Activated naive CD8-positive, alpha-beta T cell treated with anti-CD3 and anti-CD28 coated beads for 36 hours (primary cell): ENCODE data around the gene ISG20L2. TPM values are rescaled to one million over a fixed set of nuclear protein-coding genes. Genes with fewer than 3 reads are reported as not detected.

Experiments
- DNase-seq: peaks from one replicate; pipeline ENCODE4 v3.0.0; 2021
- H3K27ac Mint-ChIP-seq: one replicate; pipeline ENCODE4 v1.8.0; 2022; ENCODE audit warnings: mild to moderate bottlenecking, moderate library complexity, mixed read lengths
- H3K27me3 Mint-ChIP-seq: one replicate; pipeline ENCODE4 v1.8.0; 2022; ENCODE audit warnings: mild to moderate bottlenecking, mixed read lengths
- H3K36me3 Mint-ChIP-seq: one replicate; pipeline ENCODE4 v1.8.0; 2021; ENCODE audit warnings: mild to moderate bottlenecking, mixed read lengths
- H3K4me1 Mint-ChIP-seq: one replicate; pipeline ENCODE4 v1.8.0; 2021; ENCODE audit warnings: mixed read lengths
- H3K4me3 Mint-ChIP-seq: one replicate; pipeline ENCODE4 v1.8.0; 2022; ENCODE audit warnings: mild to moderate bottlenecking, moderate library complexity, mixed read lengths
- H3K9me3 Mint-ChIP-seq: one replicate; pipeline ENCODE4 v1.8.0; 2022; ENCODE audit warnings: mixed read lengths
- total RNA-seq, 2 experiments: library from RNA; stranded (reverse); gene quantifications; one replicate each; pipeline ENCODE4 v1.2.3, GENCODE V29; 2021

The ISG20L2 gene
- total RNA-seq, 2 experiments from 2014 or later, result 74.9 to 77.4 TPM

DNA sequence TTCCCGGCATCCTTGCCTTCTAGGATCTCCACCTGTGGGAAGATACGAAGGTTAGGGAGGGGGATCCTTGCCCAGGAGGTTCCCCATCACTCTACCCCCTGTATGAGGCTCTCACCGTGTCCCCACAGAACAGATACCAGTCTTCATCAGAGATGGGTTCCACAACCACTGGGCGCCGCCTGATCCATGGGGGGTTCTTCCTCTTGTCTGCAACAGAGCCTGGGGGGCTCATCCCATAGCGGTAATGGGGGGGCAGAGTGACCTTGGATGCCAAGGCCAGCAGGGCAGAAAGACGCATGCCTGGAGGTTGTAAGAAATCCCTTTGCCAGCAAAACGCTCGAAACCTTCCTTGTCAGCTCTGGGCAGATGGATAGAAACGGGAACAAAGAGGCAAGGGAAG is 9.8 kb upstream of the ISG20L2 start:
- Mint-ChIP-seq H3K36me3 (peaks cover 33% of the 10 kb centered on the region), H3K9me3 (no peaks in the 10 kb centered on the region), H3K27me3 (no peaks in the 10 kb centered on the region), H3K27ac (no peak overlapping the region), H3K4me3 (no peak overlapping the region), H3K4me1 (peaks cover 26% of the 10 kb centered on the region)
- DNase-seq, result no peak

DNA sequence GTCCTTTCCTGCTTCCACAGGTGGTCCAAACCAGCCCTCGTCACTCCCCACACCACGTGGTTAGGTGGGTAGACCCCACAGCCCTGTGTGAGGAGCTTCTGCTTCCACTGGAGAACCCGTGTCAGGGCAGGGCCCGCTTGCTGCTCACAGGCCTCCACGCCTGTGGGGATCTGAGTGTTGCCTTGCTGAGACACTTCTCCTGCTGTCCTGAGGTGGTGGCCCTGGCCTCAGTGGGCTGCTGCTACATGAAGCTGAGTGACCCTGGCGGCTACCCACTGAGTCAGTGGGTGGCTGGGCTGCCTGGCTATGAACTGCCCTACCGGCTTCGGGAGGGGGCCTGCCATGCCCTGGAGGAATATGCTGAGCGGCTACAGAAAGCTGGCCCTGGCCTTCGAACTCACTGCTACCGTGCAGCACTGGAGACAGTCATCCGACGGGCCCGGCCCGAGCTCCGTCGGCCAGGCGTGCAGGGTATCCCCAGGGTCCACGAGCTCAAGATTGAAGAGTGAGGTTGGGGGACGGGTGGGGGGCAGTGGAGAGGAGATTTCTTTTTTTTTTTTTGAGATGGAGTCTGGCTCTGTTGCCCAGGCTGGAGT is 5.5 kb upstream of the ISG20L2 start:
- H3K4me1 Mint-ChIP-seq, result peaks cover 12% of the 10 kb centered on the region
- H3K9me3 Mint-ChIP-seq, result no peaks in the 10 kb centered on the region
- DNase-seq, result no peak
- no peaks in the 10 kb centered on the region for H3K27me3 Mint-ChIP-seq
- no peak overlapping the region for H3K4me3 Mint-ChIP-seq
- peaks cover 18% of the 10 kb centered on the region for H3K36me3 Mint-ChIP-seq
- peak overlapping the region; percentile 26 for H3K27ac Mint-ChIP-seq

DNA sequence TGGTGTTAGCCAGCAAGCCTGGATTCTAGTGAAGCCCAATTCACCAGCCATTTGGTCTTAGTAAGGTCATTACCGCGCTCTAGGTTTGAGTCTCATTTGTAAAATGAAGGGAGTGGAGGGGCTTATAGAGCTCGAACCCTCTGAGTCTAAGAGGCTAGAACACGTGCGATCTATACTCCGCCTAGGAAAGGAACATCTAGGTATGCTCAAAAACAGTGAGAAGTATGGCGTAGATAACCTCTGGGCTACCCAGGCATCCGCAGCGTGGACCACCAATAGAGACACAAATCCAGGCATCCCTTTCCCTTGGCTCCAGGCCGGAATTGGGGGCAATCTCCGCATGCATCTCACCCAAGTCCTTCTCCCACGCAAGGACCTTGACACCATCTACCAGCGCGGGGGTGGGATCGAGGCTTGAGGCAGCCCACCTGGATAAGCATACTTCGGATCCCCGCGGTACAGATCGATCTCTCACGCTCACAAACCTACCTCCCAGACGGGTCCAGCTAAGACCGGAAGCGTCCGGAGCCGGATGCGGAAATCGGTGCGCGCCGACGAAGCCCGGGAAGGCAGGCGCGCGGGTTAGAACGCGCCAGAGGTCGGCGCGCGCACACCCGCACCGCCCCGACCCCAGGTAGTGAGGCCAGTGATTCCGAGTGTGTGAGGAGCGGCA is 504 bp downstream of the ISG20L2 start, which contains the start of gene METTL25B:
TSS of gene METTL25B (plus strand) at position 544 of the 673 bp plus-strand sequence. CDS start 636 bp downstream, outside the sequence.
- H3K4me3 Mint-ChIP-seq, result no peak within 1 kb of the TSS
- no peak within 1 kb of the TSS for H3K27ac Mint-ChIP-seq
- H3K36me3 Mint-ChIP-seq, result peaks cover 27% of the 10 kb centered on the region

DNA sequence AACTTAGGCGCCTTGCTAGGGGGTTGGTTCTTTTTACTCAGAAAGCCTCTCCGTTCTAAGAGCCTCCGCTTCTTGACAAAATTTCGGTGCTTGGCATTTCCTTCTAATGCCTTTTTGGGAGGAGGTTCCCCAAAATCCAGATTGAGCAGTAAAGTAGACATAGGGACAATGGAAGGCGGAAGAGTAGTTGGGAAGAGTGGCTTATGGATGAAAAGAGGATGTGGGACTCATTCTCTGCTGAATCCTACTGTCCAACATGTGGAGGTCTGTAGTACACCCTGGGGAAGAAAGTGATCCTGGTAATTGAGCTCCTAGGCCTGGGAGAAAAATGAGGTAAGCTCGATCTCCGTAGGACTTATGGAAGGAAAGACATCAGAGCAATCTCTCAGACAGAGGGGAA is 1.1 kb downstream of the ISG20L2 start:
- no peak for DNase-seq
- H3K36me3 Mint-ChIP-seq, result peaks cover 30% of the 10 kb centered on the region
- H3K27me3 Mint-ChIP-seq, result no peaks in the 10 kb centered on the region
- peaks cover 30% of the 10 kb centered on the region for H3K4me1 Mint-ChIP-seq
- no peaks in the 10 kb centered on the region for H3K9me3 Mint-ChIP-seq
- H3K27ac Mint-ChIP-seq, result no peak overlapping the region
- no peak overlapping the region for H3K4me3 Mint-ChIP-seq

More for the DNA sequence above, 504 bp downstream of the ISG20L2 start, which contains the start of gene METTL25B:
- Mint-ChIP-seq H3K9me3 (no peaks in the 10 kb centered on the region), H3K27me3 (no peaks in the 10 kb centered on the region), H3K4me1 (peaks cover 30% of the 10 kb centered on the region)
- DNase-seq, result peak; percentile 87

DNA sequence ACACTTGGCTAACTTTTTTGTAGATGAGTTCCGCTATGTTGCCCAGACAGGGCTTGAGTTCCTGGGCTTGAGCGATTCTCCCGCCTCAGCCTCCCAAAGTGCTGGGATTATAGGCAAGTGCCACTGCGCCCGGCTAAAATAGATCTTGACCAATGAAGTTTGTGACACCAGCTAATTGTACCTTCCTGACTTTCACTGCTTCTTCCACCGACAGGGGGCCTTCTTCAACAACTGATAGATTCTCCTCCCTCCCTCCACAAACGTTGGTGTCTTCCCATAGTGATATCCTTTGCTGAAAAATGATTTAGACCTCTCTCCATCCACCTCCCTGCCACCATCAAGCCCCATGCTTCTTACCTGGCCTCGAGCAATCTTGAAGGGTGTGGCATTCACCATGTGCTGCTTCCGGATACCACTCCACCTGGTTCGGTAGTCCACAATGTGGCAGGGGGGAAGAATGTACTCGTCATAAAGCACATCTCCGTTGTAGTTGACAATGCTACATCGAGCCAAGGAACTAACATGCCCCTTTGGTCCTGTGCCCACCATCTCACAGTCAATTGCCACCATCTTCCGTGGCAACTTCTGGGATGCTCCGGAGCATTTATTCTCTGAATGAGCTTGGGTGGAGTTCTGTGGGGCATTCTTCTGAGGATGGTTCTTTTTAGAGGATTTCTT is 1.9 kb downstream of the ISG20L2 start:
- Mint-ChIP-seq H3K27me3 (no peaks in the 10 kb centered on the region), H3K4me3 (no peak overlapping the region), H3K27ac (no peak overlapping the region), H3K4me1 (peaks cover 30% of the 10 kb centered on the region), H3K36me3 (peaks cover 31% of the 10 kb centered on the region), H3K9me3 (no peaks in the 10 kb centered on the region)
- peak; percentile 52 for DNase-seq

DNA sequence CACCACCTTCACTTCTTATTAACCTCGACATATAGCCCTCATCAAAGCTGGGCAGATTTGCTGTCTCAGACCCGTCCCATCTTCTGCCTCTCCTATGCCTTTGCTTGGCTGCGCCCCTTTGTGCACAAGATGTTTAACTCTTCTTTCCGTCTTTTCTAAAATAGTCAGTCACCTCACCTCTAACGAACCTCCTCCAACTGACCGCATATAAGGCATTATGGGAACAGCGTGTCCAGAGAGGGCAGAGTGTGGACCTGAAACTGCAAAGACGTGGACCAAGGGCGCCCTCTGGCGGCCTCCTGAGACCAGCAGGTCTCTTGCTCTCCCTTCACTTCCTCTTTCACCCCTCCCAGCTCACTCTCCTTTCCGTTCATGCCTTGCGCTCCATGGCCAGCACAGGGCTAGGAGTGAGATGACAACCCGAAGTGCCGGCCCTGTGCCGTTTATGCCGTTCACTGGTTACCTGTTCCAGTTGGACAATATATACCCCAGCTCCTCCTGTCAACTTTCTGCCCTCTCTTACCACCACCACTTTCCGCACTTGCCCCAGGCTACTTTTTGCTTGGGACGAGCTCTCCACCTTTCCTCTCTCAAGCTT is 2.8 kb downstream of the ISG20L2 start:
- Mint-ChIP-seq H3K36me3 (peaks cover 36% of the 10 kb centered on the region), H3K27ac (no peak overlapping the region), H3K9me3 (no peaks in the 10 kb centered on the region), H3K4me3 (no peak overlapping the region), H3K4me1 (peaks cover 33% of the 10 kb centered on the region), H3K27me3 (no peaks in the 10 kb centered on the region)
- peak; percentile 81 for DNase-seq

DNA sequence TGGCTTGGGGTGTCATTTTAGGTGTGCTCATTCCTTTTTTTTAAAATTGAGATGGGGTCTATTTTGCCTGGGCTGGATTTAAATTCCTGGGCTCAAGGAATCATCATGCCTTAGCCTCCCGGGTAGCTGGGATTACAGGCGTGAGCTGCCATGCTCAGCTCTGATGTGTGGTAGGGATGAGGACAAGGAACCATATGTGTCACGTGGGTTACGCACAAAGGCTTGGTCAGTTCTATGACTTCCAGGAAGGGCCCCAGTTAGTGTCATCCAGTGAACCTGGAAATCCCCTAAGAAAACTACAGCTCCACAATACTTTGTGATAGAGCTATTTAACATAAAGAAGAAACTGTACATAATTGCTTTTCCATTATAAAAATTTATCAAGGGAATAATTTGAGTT is 7.0 kb downstream of the ISG20L2 start:
- H3K27ac Mint-ChIP-seq, result peak overlapping the region; percentile 56
- no peaks in the 10 kb centered on the region for H3K27me3 Mint-ChIP-seq
- no peak for DNase-seq
- no peaks in the 10 kb centered on the region for H3K9me3 Mint-ChIP-seq
- H3K4me3 Mint-ChIP-seq, result no peak overlapping the region
- H3K4me1 Mint-ChIP-seq, result peaks cover 24% of the 10 kb centered on the region
- peaks cover 33% of the 10 kb centered on the region for H3K36me3 Mint-ChIP-seq

DNA sequence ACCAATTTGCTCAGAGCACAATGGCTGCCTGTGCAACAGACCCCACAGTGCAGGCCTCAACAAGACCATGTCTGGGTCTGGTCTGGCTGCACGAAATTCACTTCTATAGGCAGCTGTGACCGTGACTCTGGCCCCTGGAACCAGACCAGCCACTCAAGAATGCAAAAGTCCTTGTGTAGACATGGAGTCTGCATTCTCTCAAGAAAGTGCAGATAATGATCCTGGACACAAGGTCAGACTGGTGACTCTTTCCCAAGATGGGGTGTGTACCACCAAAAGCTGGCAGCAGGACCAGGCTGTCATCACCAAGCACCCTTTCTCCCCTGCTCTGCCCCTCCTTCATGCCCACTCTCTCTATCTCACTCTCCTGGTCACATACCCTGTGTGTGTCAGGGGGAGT is 7.4 kb downstream of the ISG20L2 start:
- no peaks in the 10 kb centered on the region for H3K9me3 Mint-ChIP-seq
- H3K27me3 Mint-ChIP-seq, result no peaks in the 10 kb centered on the region
- H3K4me3 Mint-ChIP-seq, result no peak overlapping the region
- H3K4me1 Mint-ChIP-seq, result peaks cover 24% of the 10 kb centered on the region
- peak overlapping the region; percentile 56 for H3K27ac Mint-ChIP-seq
- H3K36me3 Mint-ChIP-seq, result peaks cover 33% of the 10 kb centered on the region
- no peak for DNase-seq

DNA sequence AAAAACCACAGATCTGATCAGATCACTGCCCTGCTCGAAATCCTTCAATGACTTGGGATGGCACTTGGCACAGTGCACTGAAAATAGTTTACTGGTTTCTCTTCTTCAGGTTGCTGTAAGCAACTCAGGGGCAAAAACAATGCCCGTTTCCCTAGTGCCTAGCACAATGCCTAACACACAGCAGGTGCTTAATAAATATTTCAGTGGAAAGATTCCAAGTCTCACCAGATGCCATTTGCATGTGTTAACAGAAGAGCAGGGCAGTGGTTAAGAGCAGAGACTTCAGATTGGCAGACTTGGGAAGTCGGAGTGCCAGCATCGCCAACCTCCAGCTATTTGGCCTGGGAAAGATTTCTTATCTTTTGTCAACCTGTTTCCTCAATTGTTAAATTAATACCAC is 11.2 kb downstream of the ISG20L2 start:
- DNase-seq, result no peak
- H3K36me3 Mint-ChIP-seq, result peaks cover 14% of the 10 kb centered on the region
- H3K4me3 Mint-ChIP-seq, result no peak overlapping the region
- H3K27me3 Mint-ChIP-seq, result no peaks in the 10 kb centered on the region
- H3K27ac Mint-ChIP-seq, result no peak overlapping the region
- no peaks in the 10 kb centered on the region for H3K9me3 Mint-ChIP-seq
- peaks cover 4% of the 10 kb centered on the region for H3K4me1 Mint-ChIP-seq

DNA sequence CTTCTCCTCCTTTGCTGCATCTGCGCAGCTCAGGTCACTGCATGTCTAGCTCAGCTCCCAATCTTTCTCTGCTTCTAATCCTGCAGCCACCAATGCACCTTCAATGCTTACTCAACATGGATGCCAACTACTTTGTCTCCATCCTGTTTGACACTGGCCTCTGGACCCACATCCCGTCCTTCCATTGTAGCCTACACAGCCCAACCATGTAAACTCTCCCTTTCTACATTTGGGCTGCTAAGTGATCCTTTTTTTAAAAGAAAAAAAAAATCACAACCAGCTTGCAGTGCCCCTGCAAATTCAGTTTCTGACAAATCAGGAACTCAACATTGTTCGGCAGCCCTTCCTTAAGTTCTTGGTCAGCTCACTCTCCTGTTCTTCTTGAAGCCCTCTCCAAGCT is 13.7 kb downstream of the ISG20L2 start:
- DNase-seq, result no peak
- Mint-ChIP-seq H3K4me3 (no peak overlapping the region), H3K4me1 (no peaks in the 10 kb centered on the region), H3K27ac (no peak overlapping the region), H3K27me3 (no peaks in the 10 kb centered on the region), H3K36me3 (peaks cover 5% of the 10 kb centered on the region), H3K9me3 (no peaks in the 10 kb centered on the region)

DNA sequence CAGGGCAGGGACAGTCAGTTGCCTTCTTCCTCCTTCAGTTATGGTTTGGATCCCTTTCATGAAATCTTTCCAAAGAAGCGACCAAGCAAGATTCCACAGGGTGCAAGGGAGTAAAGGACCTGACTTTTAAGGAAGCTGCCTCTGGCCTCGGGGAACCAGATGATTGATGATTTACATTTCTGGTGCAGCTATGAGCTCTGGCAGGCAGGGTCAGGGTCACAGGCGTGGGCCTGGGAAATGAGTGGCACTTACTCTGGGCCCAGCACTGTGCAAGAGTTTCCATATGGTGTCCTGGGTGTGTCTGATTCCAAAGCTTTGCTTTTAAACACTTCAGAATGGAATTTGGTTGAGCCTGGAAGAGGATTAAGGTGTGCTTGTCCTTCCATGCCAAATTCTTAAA is 15.9 kb downstream of the ISG20L2 start:
- Mint-ChIP-seq H3K4me1 (peaks cover under 1% of the 10 kb centered on the region), H3K4me3 (no peak overlapping the region)

DNA sequence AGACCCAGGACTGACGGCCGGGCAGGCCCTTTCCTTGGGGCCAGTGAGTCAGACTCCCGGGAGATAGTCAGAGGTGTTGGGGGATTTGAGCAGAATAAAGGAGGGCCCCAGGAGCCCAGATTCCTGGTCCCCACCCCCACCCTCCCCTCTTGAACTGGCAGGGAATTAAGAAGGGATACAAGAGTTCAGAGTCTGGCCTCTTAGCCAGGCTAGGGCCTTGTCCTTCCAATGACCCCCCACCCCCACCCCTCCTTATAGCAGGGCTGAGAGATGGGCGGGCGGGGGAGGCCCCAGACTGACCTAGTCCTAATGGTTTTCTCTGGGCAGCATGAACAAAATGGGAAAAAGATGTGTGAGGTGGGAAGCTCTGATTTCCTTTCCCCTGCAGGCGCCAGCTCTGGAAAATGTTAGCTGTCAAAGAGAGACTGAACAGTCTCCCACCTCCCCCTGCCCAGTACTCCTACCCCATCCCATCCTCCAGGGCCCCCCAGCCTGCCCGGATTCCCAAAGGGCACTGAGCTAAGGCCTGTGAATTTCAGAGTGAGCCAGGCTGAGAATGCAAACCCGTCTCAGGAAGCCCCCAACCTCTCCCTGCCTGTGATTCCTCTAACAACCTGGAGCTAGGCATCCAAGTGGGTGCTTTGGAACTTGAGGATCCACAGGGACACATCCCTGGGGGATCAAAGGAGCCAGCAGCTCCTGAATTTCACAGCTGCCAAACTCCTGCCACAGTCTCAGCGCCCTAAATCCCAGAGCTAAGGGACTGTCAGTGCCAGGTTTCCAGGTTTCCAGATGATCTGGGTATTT is 17.4 kb downstream of the ISG20L2 start:
- peaks cover 4% of the 10 kb centered on the region for H3K27me3 Mint-ChIP-seq
- H3K9me3 Mint-ChIP-seq, result no peaks in the 10 kb centered on the region
- no peak overlapping the region for H3K4me3 Mint-ChIP-seq
- no peak overlapping the region for H3K27ac Mint-ChIP-seq
- no peaks in the 10 kb centered on the region for H3K36me3 Mint-ChIP-seq
- DNase-seq, result no peak
- H3K4me1 Mint-ChIP-seq, result peaks cover 11% of the 10 kb centered on the region

More for the DNA sequence above, 15.9 kb downstream of the ISG20L2 start:
- DNase-seq, result no peak
- Mint-ChIP-seq H3K27ac (no peak overlapping the region), H3K36me3 (peaks cover 3% of the 10 kb centered on the region), H3K27me3 (no peaks in the 10 kb centered on the region), H3K9me3 (no peaks in the 10 kb centered on the region)

DNA sequence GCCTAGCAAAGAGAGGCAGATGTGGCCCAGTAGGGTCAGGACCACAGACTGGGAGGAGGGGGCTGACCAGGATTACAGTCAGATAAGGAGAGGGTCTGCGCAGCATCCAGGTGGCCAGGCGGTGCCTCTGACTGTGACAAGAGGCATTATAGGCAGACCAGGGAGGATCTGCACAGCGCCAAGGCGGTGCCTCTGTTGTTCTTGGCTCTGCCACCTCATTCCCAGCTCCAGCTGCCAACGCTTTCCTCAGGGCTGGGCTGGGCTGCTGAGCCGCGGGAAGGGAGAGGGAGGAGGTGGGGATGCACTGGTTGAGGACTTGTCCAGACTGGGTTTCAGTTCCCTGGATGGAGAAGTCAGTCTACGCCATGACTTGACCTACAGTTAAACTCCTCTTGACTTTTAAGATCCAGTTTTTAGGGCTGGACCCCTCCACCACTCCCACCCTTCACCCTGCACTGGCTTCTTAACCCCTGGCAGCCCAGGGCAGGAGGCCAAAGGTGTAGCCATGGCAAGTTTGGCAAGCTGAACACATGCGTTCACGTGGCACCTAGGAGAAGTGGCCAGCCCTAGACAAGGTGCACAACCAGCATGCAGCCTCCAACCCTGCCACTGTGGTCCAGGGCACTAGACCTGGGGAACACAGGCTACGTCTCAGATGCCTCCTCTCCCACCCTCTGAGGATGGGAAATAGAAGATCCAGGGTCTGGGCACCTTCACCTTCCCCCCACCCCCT is 18.6 kb downstream of the ISG20L2 start:
- Mint-ChIP-seq H3K4me1 (peaks cover 21% of the 10 kb centered on the region), H3K4me3 (no peak overlapping the region), H3K27ac (no peak overlapping the region), H3K27me3 (peaks cover 7% of the 10 kb centered on the region), H3K9me3 (no peaks in the 10 kb centered on the region), H3K36me3 (no peaks in the 10 kb centered on the region)
- DNase-seq, result no peak

DNA sequence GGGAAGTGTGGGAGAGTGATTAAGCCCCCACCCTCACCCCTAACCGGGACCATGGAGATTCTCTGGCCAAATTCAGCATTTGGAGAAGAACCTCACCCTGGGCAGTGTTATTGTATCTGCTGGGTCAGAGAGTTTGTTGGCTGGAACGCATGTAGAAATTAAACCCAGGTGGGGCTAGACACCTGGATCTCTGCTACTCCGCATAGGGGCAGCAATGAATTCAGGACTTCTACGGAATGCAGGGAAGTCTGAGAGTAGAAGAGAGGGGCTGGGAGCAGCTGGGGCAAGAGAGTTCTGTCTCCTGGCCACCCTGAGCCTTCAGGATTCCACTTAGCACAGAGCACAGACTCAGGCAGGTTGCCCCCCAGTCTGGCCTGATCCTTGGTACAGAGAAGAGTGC is 19.5 kb downstream of the ISG20L2 start:
- H3K27ac Mint-ChIP-seq, result no peak overlapping the region
- peaks cover 15% of the 10 kb centered on the region for H3K27me3 Mint-ChIP-seq
- peaks cover 25% of the 10 kb centered on the region for H3K4me1 Mint-ChIP-seq
- no peaks in the 10 kb centered on the region for H3K36me3 Mint-ChIP-seq
- no peaks in the 10 kb centered on the region for H3K9me3 Mint-ChIP-seq
- no peak overlapping the region for H3K4me3 Mint-ChIP-seq
- DNase-seq, result no peak
